Mesenchymal stem cell (in vitro differentiated cells and primary cell): ENCODE results near the gene ITGAX.

Experiments
- DNase-seq: peaks from one replicate; pipeline ENCODE4 v3.0.0-alpha.2; 2013
- H2AFZ ChIP-seq: one replicate; pipeline ENCODE4 v1.6.1; 2013; ENCODE audit warnings: low read depth, mild to moderate bottlenecking, control low read depth, inconsistent platforms, low read length, moderate library complexity
- H2AK5ac ChIP-seq: 2 replicates; pipeline ENCODE4 v1.6.1; 2013; ENCODE audit warnings: low read length, moderate library complexity, mild to moderate bottlenecking, inconsistent platforms; ENCODE audit not compliant: severe bottlenecking
- H2BK120ac ChIP-seq: one replicate; pipeline ENCODE4 v1.6.1; 2013; ENCODE audit warnings: low read depth, mild to moderate bottlenecking, inconsistent platforms, low read length, moderate library complexity
- H2BK12ac ChIP-seq, 2 experiments: one replicate each; pipeline ENCODE4 v1.6.1; 2013; ENCODE audit warnings: inconsistent platforms in 2 of 2, low read length in 2 of 2, mild to moderate bottlenecking in 2 of 2, moderate library complexity in 2 of 2, control low read depth in 1 of 2
- H2BK15ac ChIP-seq: one replicate; pipeline ENCODE4 v1.6.1; 2013; ENCODE audit warnings: mild to moderate bottlenecking, low read depth, inconsistent platforms; ENCODE audit not compliant: poor library complexity, severe bottlenecking
- H2BK5ac ChIP-seq: 2 replicates; pipeline ENCODE4 v1.6.1; 2013; ENCODE audit warnings: low read depth, mild to moderate bottlenecking, low read length, control low read depth, inconsistent platforms; ENCODE audit not compliant: poor library complexity, severe bottlenecking
- H3K14ac ChIP-seq, 2 experiments: one replicate each; pipeline ENCODE4 v1.6.1; 2013; ENCODE audit warnings: inconsistent platforms in 2 of 2, low read length in 2 of 2, control low read depth in 1 of 2, mild to moderate bottlenecking in 1 of 2, moderate library complexity in 1 of 2
- H3K18ac ChIP-seq, 2 experiments: one replicate each; pipeline ENCODE4 v1.6.1; 2013; ENCODE audit warnings: inconsistent platforms in 2 of 2, low read length in 2 of 2, control low read depth in 1 of 2, low read depth in 1 of 2, mild to moderate bottlenecking in 1 of 2
- H3K23ac ChIP-seq, 2 experiments: one replicate each; pipeline ENCODE4 v1.6.1; 2013; ENCODE audit warnings: inconsistent platforms in 2 of 2, low read length in 2 of 2, mild to moderate bottlenecking in 2 of 2, moderate library complexity in 2 of 2, control low read depth in 1 of 2
- H3K27ac ChIP-seq: 2 replicates; pipeline ENCODE4 v1.5.1; 2013; ENCODE audit warnings: mild to moderate bottlenecking, moderate library complexity, low read length, control low read depth, inconsistent platforms; ENCODE audit not compliant: poor library complexity, severe bottlenecking
- H3K27me3 ChIP-seq, 2 experiments: 2 replicates each; pipeline versions ENCODE4 v1.6.1 to v1.7.0; 2013; ENCODE audit warnings: low read length in 2 of 2, mild to moderate bottlenecking in 2 of 2, moderate library complexity in 2 of 2, control low read depth in 1 of 2, inconsistent platforms in 1 of 2; ENCODE audit not compliant: control insufficient read depth in 1 of 2, insufficient read depth in 1 of 2
- H3K36me3 ChIP-seq, 2 experiments: 2 replicates each; pipeline versions ENCODE4 v1.6.1 to v1.7.0; 2013; ENCODE audit warnings: low read length in 2 of 2, control low read depth in 1 of 2, inconsistent platforms in 1 of 2, low read depth in 1 of 2, mild to moderate bottlenecking in 1 of 2; ENCODE audit not compliant: insufficient read depth in 2 of 2, control insufficient read depth in 1 of 2
- H3K4ac ChIP-seq, 2 experiments: one replicate each; pipeline ENCODE4 v1.6.1; 2013; ENCODE audit warnings: inconsistent platforms in 2 of 2, low read length in 2 of 2, mild to moderate bottlenecking in 2 of 2, moderate library complexity in 2 of 2, control low read depth in 1 of 2, low read depth in 1 of 2
- H3K4me1 ChIP-seq: 2 replicates; pipeline ENCODE4 v1.6.1; 2013; ENCODE audit warnings: low read depth, low read length, control low read depth; ENCODE audit not compliant: control insufficient read depth, insufficient read depth
- H3K4me2 ChIP-seq: 2 replicates; pipeline ENCODE4 v1.6.1; 2013; ENCODE audit warnings: low read length, mild to moderate bottlenecking, inconsistent platforms; ENCODE audit not compliant: poor library complexity, severe bottlenecking
- H3K4me3 ChIP-seq, 2 experiments: 2 replicates each; pipeline versions ENCODE4 v1.5.1 to v1.7.0; 2013; ENCODE audit warnings: low read length in 2 of 2, mild to moderate bottlenecking in 2 of 2, control low read depth in 1 of 2, low read depth in 1 of 2; ENCODE audit not compliant: insufficient read depth in 1 of 2
- H3K79me1 ChIP-seq: replicated peaks from 2 replicates; pipeline ENCODE4 v1.6.1; 2013; ENCODE audit warnings: mild to moderate bottlenecking, control low read depth, low read length, inconsistent platforms; ENCODE audit not compliant: poor library complexity, severe bottlenecking
- H3K9ac ChIP-seq: 2 replicates; pipeline ENCODE4 v1.7.0; 2013; ENCODE audit warnings: mild to moderate bottlenecking, low read length, moderate library complexity
- H3K9me3 ChIP-seq: 2 replicates; pipeline ENCODE4 v1.7.0; 2013; ENCODE audit warnings: mild to moderate bottlenecking, low read length; ENCODE audit not compliant: control insufficient read depth
- H4K8ac ChIP-seq: one replicate; pipeline ENCODE4 v1.6.1; 2013; ENCODE audit warnings: inconsistent platforms, mild to moderate bottlenecking, low read length, moderate library complexity
- H4K91ac ChIP-seq: one replicate; pipeline ENCODE4 v1.6.1; 2013; ENCODE audit warnings: mild to moderate bottlenecking, low read length, inconsistent platforms
- WGBS: methylation state at CpG from one replicate; pipeline ENCODE4 v1.1.7; 2013; ENCODE audit warnings: mixed read lengths; 5-methylcytosine and 5-hydroxymethylcytosine counted together

The ITGAX gene

GRCh38 chr16:31323959-31324629, 30.9 kb upstream of the ITGAX start:
- no peak for DNase-seq
- no peak overlapping the region for H3K4me2 ChIP-seq
- 81% methylated on average over 10 of the region's 10 CpGs for WGBS

GRCh38 chr16:31325171-31325570, 29.8 kb upstream of the ITGAX start:
- H2AK5ac ChIP-seq, result no peak overlapping the region
- H3K23ac ChIP-seq, result no peak overlapping the region
- no peak overlapping the region for H3K14ac ChIP-seq
- H2AFZ ChIP-seq, result no peak overlapping the region
- no peaks in the 10 kb centered on the region for H3K4me1 ChIP-seq
- H3K9me3 ChIP-seq, result peaks cover 11% of the 10 kb centered on the region
- no peak overlapping the region for H4K8ac ChIP-seq
- no peak overlapping the region for H3K18ac ChIP-seq
- H2BK5ac ChIP-seq, result no peak overlapping the region
- peaks cover 6 to 25% of the 10 kb centered on the region in 2 experiments for H3K27me3 ChIP-seq
- H3K4ac ChIP-seq, result no peak overlapping the region
- H2BK12ac ChIP-seq, result no peak overlapping the region
- no peaks in the 10 kb centered on the region for H3K79me1 ChIP-seq
- no peak overlapping the region for H2BK120ac ChIP-seq
- H3K9ac ChIP-seq, result no peak overlapping the region
- H3K4me3 ChIP-seq, result no peak overlapping the region
- H2BK15ac ChIP-seq, result no peak overlapping the region
- 74% methylated on average over 16 of the region's 16 CpGs for WGBS
- no peaks in the 10 kb centered on the region for H3K36me3 ChIP-seq
- no peak for DNase-seq
- no peak overlapping the region for H4K91ac ChIP-seq
- no peak overlapping the region for H3K27ac ChIP-seq
- no peak overlapping the region for H3K4me2 ChIP-seq

More at GRCh38 chr16:31323959-31324629, 30.9 kb upstream of the ITGAX start:
- no peak overlapping the region for H3K23ac ChIP-seq
- no peak overlapping the region for H3K4ac ChIP-seq
- H2BK5ac ChIP-seq, result no peak overlapping the region
- H2AK5ac ChIP-seq, result no peak overlapping the region
- no peaks in the 10 kb centered on the region for H3K79me1 ChIP-seq
- no peak overlapping the region for H4K91ac ChIP-seq
- H2BK120ac ChIP-seq, result no peak overlapping the region
- H3K27ac ChIP-seq, result no peak overlapping the region
- H4K8ac ChIP-seq, result no peak overlapping the region
- H2BK15ac ChIP-seq, result no peak overlapping the region
- no peak overlapping the region for H3K14ac ChIP-seq
- no peak overlapping the region for H2BK12ac ChIP-seq
- no peaks in the 10 kb centered on the region for H3K36me3 ChIP-seq
- H2AFZ ChIP-seq, result no peak overlapping the region
- H3K9ac ChIP-seq, result no peak overlapping the region
- H3K27me3 ChIP-seq, result peaks cover 0 to 14% of the 10 kb centered on the region in 2 experiments
- no peak overlapping the region for H3K4me3 ChIP-seq
- H3K4me1 ChIP-seq, result no peaks in the 10 kb centered on the region
- H3K9me3 ChIP-seq, result peaks cover 11% of the 10 kb centered on the region
- no peak overlapping the region for H3K18ac ChIP-seq

- Histone ChIP-seq H3K4ac (no peak overlapping the region), H3K4me3 (no peak overlapping the region), H3K36me3 (no peaks in the 10 kb centered on the region), H2BK12ac (no peak overlapping the region), H3K9ac (no peak overlapping the region), H4K8ac (no peak overlapping the region), H2BK15ac (no peak overlapping the region), H2BK120ac (no peak overlapping the region), H3K9me3 (peaks cover 2% of the 10 kb centered on the region), H3K23ac (no peak overlapping the region), H3K4me1 (peaks cover 2% of the 10 kb centered on the region), H3K18ac (no peak overlapping the region), H3K27me3 (peaks cover 24 to 48% of the 10 kb centered on the region in 2 experiments), H3K27ac (no peak overlapping the region), H2AK5ac (no peak overlapping the region), H2BK5ac (no peak overlapping the region), H4K91ac (no peak overlapping the region), H3K4me2 (no peak overlapping the region), H3K79me1 (no peaks in the 10 kb centered on the region), H3K14ac (no peak overlapping the region), H2AFZ (no peak overlapping the region)
- DNase-seq, result no peak
- WGBS, result 59% methylated on average over 10 of the region's 10 CpGs
Measured at GRCh38 chr16:31327646-31328225, 27.2 kb upstream of the ITGAX start.

GRCh38 chr16:31328322-31329052, 26.5 kb upstream of the ITGAX start:
- Histone ChIP-seq H3K23ac (no peak overlapping the region), H2BK120ac (no peak overlapping the region), H2AFZ (no peak overlapping the region), H2BK12ac (no peak overlapping the region), H3K36me3 (no peaks in the 10 kb centered on the region), H2BK5ac (no peak overlapping the region), H4K91ac (peak overlapping the region; percentile 4), H3K27ac (no peak overlapping the region), H3K27me3 (peaks cover 24 to 51% of the 10 kb centered on the region in 2 experiments), H3K9ac (no peak overlapping the region), H3K14ac (no peak overlapping the region), H3K4ac (no peak overlapping the region), H3K4me2 (no peak overlapping the region), H3K4me3 (no peak overlapping the region), H4K8ac (no peak overlapping the region), H2BK15ac (no peak overlapping the region), H3K4me1 (peaks cover 2% of the 10 kb centered on the region), H3K79me1 (no peaks in the 10 kb centered on the region), H2AK5ac (no peak overlapping the region), H3K18ac (no peak overlapping the region), H3K9me3 (no peaks in the 10 kb centered on the region)
- 60% methylated on average over 12 of the region's 12 CpGs for WGBS
- DNase-seq, result no peak
